CD4-positive, alpha-beta T cell (primary cell): ENCODE data around the gene CDKN2B-AS1. TPM values are rescaled to one million over a fixed set of nuclear protein-coding genes. Genes with fewer than 3 reads are reported as not detected.

ENCODE experiments used
- ATAC-seq: fragments of 200-7000 bp; cut with Tn5 transposase; one replicate; pipeline ENCODE4 v1.10.0; 2022; ENCODE audit warnings: mild to moderate bottlenecking; ENCODE audit not compliant: poor library complexity
- CTCF ChIA-PET: fragments of 350-600 bp; sonication (Branson Sonifier 250); formaldehyde crosslinking; loops from one replicate; lab custom pipeline; 2021; ENCODE audit warnings: antibody characterized with exemption, inconsistent platforms; lab: Charles Lee
- POLR2A ChIA-PET: fragments of 350-600 bp; sonication (Branson Sonifier 250); formaldehyde crosslinking; loops from one replicate; lab custom pipeline; 2021; ENCODE audit warnings: antibody characterized with exemption, inconsistent platforms; lab: Charles Lee
- DNase-seq, 14 experiments: peaks; one replicate each; pipeline ENCODE4 v3.0.0-alpha.2; 2013 to 2020; ENCODE audit warnings: mixed read lengths in 2 of 14
- H3K27ac ChIP-seq, 2 donors: one replicate each; pipeline versions ENCODE4 v1.5.1 to v1.7.0; 2013; ENCODE audit warnings: low read length in 2 of 2, low read depth in 1 of 2, mild to moderate bottlenecking in 1 of 2
- H3K27me3 ChIP-seq, 2 experiments: 1 replicate in 1 of 2; 2 replicates in 1 of 2; pipeline versions ENCODE4 v1.6.1 to v1.7.0; 2013; ENCODE audit warnings: low read length in 2 of 2, control low read depth in 1 of 2, mild to moderate bottlenecking in 1 of 2, moderate library complexity in 1 of 2; ENCODE audit not compliant: insufficient read depth in 2 of 2, control insufficient read depth in 1 of 2
- H3K36me3 ChIP-seq: one replicate; pipeline ENCODE4 v1.6.1; 2013; ENCODE audit warnings: low read length, control low read depth; ENCODE audit not compliant: insufficient read depth
- H3K4me1 ChIP-seq: one replicate; pipeline ENCODE4 v1.6.1; 2013; ENCODE audit warnings: low read length, control low read depth; ENCODE audit not compliant: insufficient read depth
- H3K4me3 ChIP-seq: one replicate; pipeline ENCODE4 v1.5.1; 2013; ENCODE audit warnings: mild to moderate bottlenecking, low read length, moderate library complexity
- H3K9me3 ChIP-seq, 2 experiments: 1 replicate in 1 of 2; 2 replicates in 1 of 2; pipeline versions ENCODE4 v1.6.1 to v1.7.0; 2013; ENCODE audit warnings: low read length in 2 of 2, mild to moderate bottlenecking in 2 of 2, control low read depth in 1 of 2, moderate library complexity in 1 of 2; ENCODE audit not compliant: control insufficient read depth in 1 of 2, insufficient read depth in 1 of 2
- H3K27ac Mint-ChIP-seq: one replicate; pipeline ENCODE4 v1.8.0; 2020; ENCODE audit warnings: mixed read lengths
- H3K27me3 Mint-ChIP-seq: one replicate; pipeline ENCODE4 v1.8.0; 2021; ENCODE audit warnings: mixed read lengths
- H3K36me3 Mint-ChIP-seq: one replicate; pipeline ENCODE4 v1.8.0; 2021; ENCODE audit warnings: low read depth, mixed read lengths
- H3K4me1 Mint-ChIP-seq: one replicate; pipeline ENCODE4 v1.8.0; 2021; ENCODE audit warnings: low read depth, mixed read lengths
- H3K4me3 Mint-ChIP-seq: one replicate; pipeline ENCODE4 v1.8.0; 2020; ENCODE audit warnings: mild to moderate bottlenecking, mixed read lengths
- H3K9me3 Mint-ChIP-seq: one replicate; pipeline ENCODE4 v1.8.0; 2020; ENCODE audit warnings: mixed read lengths
- intact Hi-C, 2 experiments: fragments of 100-400 bp; cut with DNase I in 1 of 2; cut with micrococcal nuclease in 1 of 2; formaldehyde crosslinking; loops; one replicate each; pipeline versions ENCODE4 v1.15.1 to v1.9.0; 2023 to 2025; cut with DNase I, micrococcal nuclease
- total RNA-seq, 174 experiments: library from RNA in 2 of 174; stranded (reverse) in 2 of 174; gene quantifications; one replicate each; pipeline ENCODE4 v1.2.3 and lab custom pipeline; 2021 to 2026
- TF ChIP-seq, protein P1 (sequence below): fragments of 200-600 bp; IDR thresholded peaks from one replicate; pipeline ENCODE4 v1.8.0; 2022; ENCODE audit warnings: antibody characterized with exemption, mild to moderate bottlenecking

The CDKN2B-AS1 gene
- total RNA-seq, 2 experiments from 2014 or later: 0.25 to 0.30 TPM

DNA sequence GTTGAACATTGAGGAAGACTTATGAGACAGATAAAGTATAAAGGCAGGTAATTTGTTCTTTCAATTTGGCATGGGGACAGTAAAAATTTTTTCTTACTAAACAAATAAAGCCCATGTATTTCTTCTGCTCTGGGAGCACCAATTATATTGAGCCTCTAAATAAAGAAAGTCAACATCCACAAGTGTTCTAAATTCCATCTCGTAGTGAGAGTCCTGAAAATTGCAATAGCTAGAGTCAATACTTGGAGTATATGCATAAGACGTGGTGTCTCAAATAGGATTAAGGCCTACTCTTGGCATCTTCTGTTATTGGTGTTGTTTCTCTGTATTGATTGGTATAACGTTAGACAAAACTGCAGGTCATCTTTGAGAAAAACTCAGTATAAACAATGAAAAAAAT is 135.0 kb downstream of the CDKN2B-AS1 start:
- H3K4me1 ChIP-seq: no peaks in the 10 kb centered on the region
- Mint-ChIP-seq H3K4me3 (no peak overlapping the region), H3K4me1 (no peaks in the 10 kb centered on the region), H3K27me3 (peaks cover 19% of the 10 kb centered on the region), H3K27ac (no peak overlapping the region), H3K9me3 (no peaks in the 10 kb centered on the region), H3K36me3 (no peaks in the 10 kb centered on the region)
- CTCF ChIA-PET: no interaction called here
- no peak for ATAC-seq
- H3K4me3 ChIP-seq: no peak overlapping the region
- no peaks in the 10 kb centered on the region for H3K9me3 ChIP-seq
- intact Hi-C loops: no loop called here
- TF ChIP-seq, protein P1, sequence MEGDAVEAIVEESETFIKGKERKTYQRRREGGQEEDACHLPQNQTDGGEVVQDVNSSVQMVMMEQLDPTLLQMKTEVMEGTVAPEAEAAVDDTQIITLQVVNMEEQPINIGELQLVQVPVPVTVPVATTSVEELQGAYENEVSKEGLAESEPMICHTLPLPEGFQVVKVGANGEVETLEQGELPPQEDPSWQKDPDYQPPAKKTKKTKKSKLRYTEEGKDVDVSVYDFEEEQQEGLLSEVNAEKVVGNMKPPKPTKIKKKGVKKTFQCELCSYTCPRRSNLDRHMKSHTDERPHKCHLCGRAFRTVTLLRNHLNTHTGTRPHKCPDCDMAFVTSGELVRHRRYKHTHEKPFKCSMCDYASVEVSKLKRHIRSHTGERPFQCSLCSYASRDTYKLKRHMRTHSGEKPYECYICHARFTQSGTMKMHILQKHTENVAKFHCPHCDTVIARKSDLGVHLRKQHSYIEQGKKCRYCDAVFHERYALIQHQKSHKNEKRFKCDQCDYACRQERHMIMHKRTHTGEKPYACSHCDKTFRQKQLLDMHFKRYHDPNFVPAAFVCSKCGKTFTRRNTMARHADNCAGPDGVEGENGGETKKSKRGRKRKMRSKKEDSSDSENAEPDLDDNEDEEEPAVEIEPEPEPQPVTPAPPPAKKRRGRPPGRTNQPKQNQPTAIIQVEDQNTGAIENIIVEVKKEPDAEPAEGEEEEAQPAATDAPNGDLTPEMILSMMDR: no peak
- POLR2A ChIA-PET: no interaction called here
- H3K27ac ChIP-seq: no peak overlapping the region
- no peak for DNase-seq
- peaks cover 0 to 3% of the 10 kb centered on the region in 2 experiments for H3K27me3 ChIP-seq
- H3K36me3 ChIP-seq: no peaks in the 10 kb centered on the region

DNA sequence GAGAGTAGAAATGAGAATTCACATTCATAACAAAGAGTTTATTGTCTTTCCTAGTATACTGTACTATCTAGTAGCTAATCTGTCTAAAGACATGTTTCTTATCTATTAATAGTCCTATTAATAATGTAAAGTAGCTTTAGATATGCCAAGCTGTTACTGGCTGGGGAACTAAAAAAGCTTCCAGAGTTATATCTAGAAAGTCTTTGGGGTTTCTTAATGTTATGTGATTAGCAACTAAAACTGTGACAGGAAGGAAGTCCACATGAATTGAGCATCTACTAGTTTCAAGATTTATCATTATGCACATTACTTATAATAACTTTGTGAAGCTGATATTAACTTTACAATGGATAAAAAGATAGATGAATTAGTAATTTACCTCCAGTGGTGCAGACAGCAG is 137.2 kb downstream of the CDKN2B-AS1 start:
- Mint-ChIP-seq H3K36me3 (no peaks in the 10 kb centered on the region), H3K9me3 (no peaks in the 10 kb centered on the region), H3K4me3 (no peak overlapping the region), H3K27ac (no peak overlapping the region), H3K4me1 (no peaks in the 10 kb centered on the region), H3K27me3 (peaks cover 23% of the 10 kb centered on the region)
- DNase-seq (no peak), ATAC-seq (no peak)
- intact Hi-C loops: no loop called here
- H3K9me3 ChIP-seq: no peaks in the 10 kb centered on the region
- H3K36me3 ChIP-seq: no peaks in the 10 kb centered on the region
- no peaks in the 10 kb centered on the region for H3K4me1 ChIP-seq
- H3K27ac ChIP-seq: no peak overlapping the region
- H3K4me3 ChIP-seq: no peak overlapping the region
- CTCF ChIA-PET: interaction anchor here (0.7 to 1.1 kb wide), 2 partner anchors 10 to 11 kb away, joined by 3 to 4 read pairs; no protein-coding TSS in a partner anchor
- TF ChIP-seq, protein P1: no peak
- POLR2A ChIA-PET: no interaction called here
- peaks cover 0 to 3% of the 10 kb centered on the region in 2 experiments for H3K27me3 ChIP-seq

DNA sequence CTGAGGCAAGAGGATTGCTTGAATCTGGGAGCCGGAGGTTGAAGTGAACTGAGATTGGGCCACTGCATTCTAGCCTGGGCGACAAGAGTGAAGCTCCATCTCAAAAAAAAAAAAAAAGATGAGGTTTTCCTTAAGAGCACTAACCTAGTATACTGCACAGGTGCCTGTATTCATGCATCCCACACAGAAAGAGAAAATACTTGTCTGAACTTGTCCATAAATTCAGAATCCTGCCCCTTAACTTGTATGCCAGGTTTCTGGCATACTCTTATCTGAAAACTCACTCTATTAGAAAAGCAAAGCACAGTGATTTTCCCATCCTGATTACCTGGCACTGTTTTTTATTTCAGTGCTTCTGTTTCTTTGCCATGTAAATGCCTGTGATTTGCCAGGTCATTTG is 139.8 kb downstream of the CDKN2B-AS1 start:
- no peaks in the 10 kb centered on the region for H3K36me3 ChIP-seq
- TF ChIP-seq, protein P1: no peak
- H3K27ac ChIP-seq: no peak overlapping the region
- Mint-ChIP-seq H3K4me3 (no peak overlapping the region), H3K9me3 (no peaks in the 10 kb centered on the region), H3K4me1 (no peaks in the 10 kb centered on the region), H3K27me3 (peaks cover 26% of the 10 kb centered on the region), H3K36me3 (no peaks in the 10 kb centered on the region), H3K27ac (no peak overlapping the region)
- H3K4me1 ChIP-seq: no peaks in the 10 kb centered on the region
- no peak for ATAC-seq
- no peaks in the 10 kb centered on the region for H3K9me3 ChIP-seq
- ChIA-PET CTCF (no interaction called here), POLR2A (no interaction called here)
- DNase-seq: no peak
- peaks cover 0 to 3% of the 10 kb centered on the region in 2 experiments for H3K27me3 ChIP-seq
- no peak overlapping the region for H3K4me3 ChIP-seq
- intact Hi-C loops: no loop called here
